A673 (cell line): Measurements from ENCODE around the gene FGD4. TPM values are rescaled to one million over a fixed set of nuclear protein-coding genes. Genes with fewer than 3 reads are reported as not detected.

Experiments used
- BruUV-seq: library from RNA; stranded (reverse); fragments of 400-500 nt; replicated peaks from 2 replicates; lab custom pipeline; 2021; lab: Mats Ljungman, UMichigan
- CTCF ChIA-PET: fragments of 300-600 bp; sonication (Branson Sonifier 250); formaldehyde crosslinking; loops from one replicate; lab custom pipeline; 2022; ENCODE audit warnings: antibody characterized with exemption; lab: Charles Lee
- POLR2A ChIA-PET: fragments of 300-600 bp; sonication (Branson Sonifier 250); formaldehyde crosslinking; loops from one replicate; lab custom pipeline; 2022; ENCODE audit warnings: antibody characterized with exemption; ENCODE audit not compliant: low non-redundant PET; lab: Charles Lee
- DNase-seq: peaks from one replicate; pipeline ENCODE4 v3.0.0-alpha.2; 2015; ENCODE audit warnings: low spot score
- H3K27ac ChIP-seq: fragments of 200-600 bp; sonication (generic); 2 replicates; pipeline ENCODE4 v1.5.1; 2016; ENCODE audit warnings: mixed run types, low read depth, mild to moderate bottlenecking, mixed read lengths, antibody characterized with exemption, low read length; ENCODE audit not compliant: poor library complexity, severe bottlenecking
- H3K27me3 ChIP-seq: fragments of 200-600 bp; sonication (generic); replicated peaks from 2 replicates; pipeline ENCODE4 v1.6.1; 2017; ENCODE audit warnings: mixed run types, low read depth, mild to moderate bottlenecking, mixed read lengths, antibody characterized with exemption, low read length; ENCODE audit not compliant: insufficient read depth, poor library complexity
- H3K36me3 ChIP-seq: fragments of 200-600 bp; sonication (generic); 2 replicates; pipeline ENCODE4 v1.6.1; 2016; ENCODE audit warnings: mixed run types, mild to moderate bottlenecking, mixed read lengths, antibody characterized with exemption, low read length; ENCODE audit not compliant: insufficient read depth, poor library complexity, severe bottlenecking
- H3K4me1 ChIP-seq: fragments of 200-600 bp; sonication (generic); 2 replicates; pipeline ENCODE4 v1.6.1; 2017; ENCODE audit warnings: mixed run types, mild to moderate bottlenecking, mixed read lengths, antibody characterized with exemption, low read length; ENCODE audit not compliant: insufficient read depth, poor library complexity, severe bottlenecking
- H3K4me3 ChIP-seq: fragments of 200-600 bp; sonication (generic); 2 replicates; pipeline ENCODE4 v1.5.1; 2016; ENCODE audit warnings: low read depth, mixed run types, mild to moderate bottlenecking, mixed read lengths, low read length; ENCODE audit not compliant: poor library complexity, severe bottlenecking
- H3K9me3 ChIP-seq: fragments of 200-600 bp; sonication (generic); 2 replicates; pipeline ENCODE4 v1.6.1; 2016; ENCODE audit warnings: mixed run types, low read depth, mild to moderate bottlenecking, mixed read lengths, antibody characterized with exemption, low read length; ENCODE audit not compliant: poor library complexity, severe bottlenecking
- CTCF ChIP-seq: fragments of 300-800, 200-600 bp; sonication (generic); conservative IDR thresholded peaks from 2 replicates; pipeline ENCODE4 v1.5.1; 2017; ENCODE audit warnings: low read depth, mild to moderate bottlenecking, antibody characterized with exemption, low read length, moderate library complexity, mixed read lengths
- EZH2 ChIP-seq: fragments of 200-600 bp; sonication (generic); IDR thresholded peaks from 2 replicates; pipeline ENCODE4 v1.6.1; 2017; ENCODE audit warnings: borderline replicate concordance, low read depth, mild to moderate bottlenecking, mixed read lengths, antibody characterized with exemption, low read length; ENCODE audit not compliant: poor library complexity, severe bottlenecking
- intact Hi-C: fragments of 100-400 bp; cut with micrococcal nuclease; formaldehyde crosslinking; loops from one replicate; pipeline ENCODE4 v1.10.0; 2022; ENCODE audit not compliant: unreplicated experiment
- total RNA-seq: library from RNA; stranded (reverse); gene quantifications from 2 replicates; pipeline ENCODE4 v1.2.3, GENCODE V29; 2021

FGD4 gene
- total RNA-seq, 1 experiment from 2014 or later: 21.5 TPM

- Histone ChIP-seq H3K27me3 (no peaks in the 10 kb centered on the region), H3K4me1 (peaks cover 31% of the 10 kb centered on the region), H3K4me3 (no peak overlapping the region), H3K36me3 (no peaks in the 10 kb centered on the region), H3K9me3 (no peaks in the 10 kb centered on the region), H3K27ac (no peak overlapping the region)
- intact Hi-C loops: loop anchor here (1.0 to 5.0 kb wide), 2 partner anchors 202 to 217 kb away; no protein-coding TSS in a partner anchor
- peak; percentile 45 for DNase-seq
- TF ChIP-seq CTCF (no peak), EZH2 (no peak)
- ChIA-PET POLR2A (no interaction called here), CTCF (interaction anchor here (1.6 kb wide), 1 partner anchor 301 kb away, joined by 5 read pairs; the partner anchor contains the start of gene YARS2)
- BruUV-seq: no TSS peak
These were observed 55.5 kb downstream of the FGD4 start for GRCh38 chr12:32454866-32455265.

GRCh38 chr12:32455607-32456071 lies 56.3 kb downstream of the FGD4 start:
- H3K36me3 ChIP-seq: no peaks in the 10 kb centered on the region
- no peaks in the 10 kb centered on the region for H3K9me3 ChIP-seq
- H3K27me3 ChIP-seq: no peaks in the 10 kb centered on the region
- intact Hi-C loops: loop anchor here (1.0 to 5.0 kb wide), 3 partner anchors 202 to 287 kb away; no protein-coding TSS in a partner anchor
- CTCF ChIA-PET: interaction anchor here (0.6 to 1.6 kb wide), 4 partner anchors 93 to 582 kb away, joined by 3 to 12 read pairs (median 4); partner anchors contain the start of gene YARS2
- POLR2A ChIA-PET: no interaction called here
- H3K4me1 ChIP-seq: peaks cover 31% of the 10 kb centered on the region
- no peak overlapping the region for H3K27ac ChIP-seq
- BruUV-seq: no TSS peak
- TF ChIP-seq CTCF: peak; percentile 76
- TF ChIP-seq EZH2: no peak
- H3K4me3 ChIP-seq: peak overlapping the region; percentile 34
- peak; percentile 80 for DNase-seq

- no peaks in the 10 kb centered on the region for H3K9me3 ChIP-seq
- H3K4me1 ChIP-seq: peaks cover 31% of the 10 kb centered on the region
- no peaks in the 10 kb centered on the region for H3K27me3 ChIP-seq
- TF ChIP-seq EZH2 (no peak), CTCF (no peak)
- POLR2A ChIA-PET: no interaction called here
- no peaks in the 10 kb centered on the region for H3K36me3 ChIP-seq
- no peak overlapping the region for H3K4me3 ChIP-seq
- intact Hi-C loops: loop anchor here (2.0 to 5.0 kb wide), 2 partner anchors 215 to 285 kb away; no protein-coding TSS in a partner anchor
- no peak for DNase-seq
- CTCF ChIA-PET: interaction anchor here (1.6 kb wide), 1 partner anchor 200 kb away, joined by 12 read pairs; no protein-coding TSS in a partner anchor
- no peak overlapping the region for H3K27ac ChIP-seq
- no TSS peak for BruUV-seq
These were observed 58.1 kb downstream of the FGD4 start for GRCh38 chr12:32457251-32458025.
